ENCODE results near the gene KRT72.

The KRT72 gene

GRCh38 chr12:52582486-52582885 lies 18.8 kb downstream of the KRT72 start:
- no peak for DNase-seq (ENCODE audit: low read depth)
- no peak for TF ChIP-seq CTCF (IDR thresholded peaks at IDR 0.05; ENCODE audit: control insufficient read depth, extremely low read depth, insufficient read depth)
- H3K4me3 ChIP-seq (ENCODE audit: low read depth, low read length), result no peak overlapping the region

- no peak for DNase-seq (ENCODE audit: low read depth)
- TF ChIP-seq CTCF (IDR thresholded peaks at IDR 0.05; ENCODE audit: control insufficient read depth, extremely low read depth, insufficient read depth), result no peak
- H3K4me3 ChIP-seq (ENCODE audit: low read depth, low read length), result no peak overlapping the region
These were observed 19.8 kb downstream of the KRT72 start for GRCh38 chr12:52581481-52581880.

GRCh38 chr12:52581066-52581465 lies 20.2 kb downstream of the KRT72 start:
- no peak overlapping the region for H3K4me3 ChIP-seq (ENCODE audit: low read depth, low read length)
- TF ChIP-seq CTCF (IDR thresholded peaks at IDR 0.05; ENCODE audit: control insufficient read depth, extremely low read depth, insufficient read depth), result no peak
- no peak for DNase-seq (ENCODE audit: low read depth)

GRCh38 chr12:52580496-52580895 lies 20.8 kb downstream of the KRT72 start:
- DNase-seq (ENCODE audit: low read depth), result no peak
- no peak for TF ChIP-seq CTCF (IDR thresholded peaks at IDR 0.05; ENCODE audit: control insufficient read depth, extremely low read depth, insufficient read depth)

GRCh38 chr12:52579468-52580465 lies 21.5 kb downstream of the KRT72 start:
- TF ChIP-seq CTCF (IDR thresholded peaks at IDR 0.05; ENCODE audit: control insufficient read depth, extremely low read depth, insufficient read depth), result no peak
- no peak for DNase-seq (ENCODE audit: low read depth)
- H3K4me3 ChIP-seq (ENCODE audit: low read depth, low read length), result no peak overlapping the region

More at GRCh38 chr12:52580496-52580895, 20.8 kb downstream of the KRT72 start:
- H3K4me3 ChIP-seq (ENCODE audit: low read depth, low read length), result no peak overlapping the region

GRCh38 chr12:52578469-52578868 lies 22.8 kb downstream of the KRT72 start:
- no peak for DNase-seq (ENCODE audit: low read depth)
- H3K4me3 ChIP-seq (ENCODE audit: low read depth, low read length), result no peak overlapping the region
- no peak for TF ChIP-seq CTCF (IDR thresholded peaks at IDR 0.05; ENCODE audit: control insufficient read depth, extremely low read depth, insufficient read depth)

Measured in LNCaP clone FGC (cell line).